GM19035 (cell line): ENCODE data around the gene HIVEP2.

ENCODE experiments used
- ATAC-seq: cut with Tn5 transposase; IDR thresholded peaks from one replicate; pipeline ENCODE4 v1.9.1; 2021; ENCODE audit not compliant: unreplicated experiment

The HIVEP2 gene

DNA sequence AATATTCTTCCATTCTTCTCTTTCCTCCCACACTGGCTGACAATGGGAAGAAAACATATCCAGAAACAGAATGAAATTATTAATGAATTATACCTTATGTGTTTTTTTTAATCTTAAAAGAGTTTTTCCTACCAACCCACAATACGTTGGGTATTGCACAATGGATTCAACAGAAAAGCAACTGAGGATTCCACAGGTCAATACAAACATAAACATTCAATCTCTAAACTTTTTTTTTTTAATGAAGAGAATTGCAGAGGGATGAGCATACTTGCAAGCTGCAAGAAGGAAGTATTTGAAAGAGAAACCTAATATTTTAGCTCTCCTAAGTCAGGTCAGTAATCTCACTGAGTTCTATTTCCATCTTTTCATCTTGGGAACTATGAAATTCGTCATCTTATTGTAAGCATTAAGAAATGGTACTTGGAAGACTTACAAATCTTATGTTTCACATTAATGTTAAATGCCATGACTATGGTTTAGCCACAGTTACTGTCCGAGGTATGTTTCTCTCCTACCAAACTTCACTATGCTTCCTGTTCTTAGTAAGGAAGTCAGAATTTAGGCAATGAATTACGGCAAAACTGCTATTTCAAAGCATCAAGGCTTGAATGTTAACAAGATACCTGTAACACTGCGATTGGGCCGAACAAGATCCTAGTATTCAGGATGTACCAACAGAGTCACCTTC lies 100.8 kb downstream of the HIVEP2 start:
- ATAC-seq = no peak

DNA sequence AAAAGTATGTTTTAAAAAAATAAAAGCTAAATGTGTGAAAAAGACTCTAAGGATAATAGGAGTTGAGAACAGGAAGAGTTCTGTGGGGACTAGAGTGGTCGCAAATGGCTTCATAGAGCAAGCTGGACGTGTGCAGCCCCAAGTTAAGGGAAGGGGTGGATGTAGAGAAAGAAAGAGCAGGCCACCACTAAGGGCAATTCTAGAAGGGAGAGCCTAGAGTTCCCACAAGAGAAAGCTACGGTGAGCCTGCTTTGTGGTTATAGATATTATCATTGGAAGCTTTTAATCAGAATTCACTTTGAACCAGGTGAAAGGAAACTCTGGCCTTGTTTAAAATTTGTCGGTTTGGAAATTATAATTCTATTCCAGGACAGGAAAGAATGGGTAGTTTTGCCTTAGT lies 101.6 kb downstream of the HIVEP2 start:
- no peak for ATAC-seq

DNA sequence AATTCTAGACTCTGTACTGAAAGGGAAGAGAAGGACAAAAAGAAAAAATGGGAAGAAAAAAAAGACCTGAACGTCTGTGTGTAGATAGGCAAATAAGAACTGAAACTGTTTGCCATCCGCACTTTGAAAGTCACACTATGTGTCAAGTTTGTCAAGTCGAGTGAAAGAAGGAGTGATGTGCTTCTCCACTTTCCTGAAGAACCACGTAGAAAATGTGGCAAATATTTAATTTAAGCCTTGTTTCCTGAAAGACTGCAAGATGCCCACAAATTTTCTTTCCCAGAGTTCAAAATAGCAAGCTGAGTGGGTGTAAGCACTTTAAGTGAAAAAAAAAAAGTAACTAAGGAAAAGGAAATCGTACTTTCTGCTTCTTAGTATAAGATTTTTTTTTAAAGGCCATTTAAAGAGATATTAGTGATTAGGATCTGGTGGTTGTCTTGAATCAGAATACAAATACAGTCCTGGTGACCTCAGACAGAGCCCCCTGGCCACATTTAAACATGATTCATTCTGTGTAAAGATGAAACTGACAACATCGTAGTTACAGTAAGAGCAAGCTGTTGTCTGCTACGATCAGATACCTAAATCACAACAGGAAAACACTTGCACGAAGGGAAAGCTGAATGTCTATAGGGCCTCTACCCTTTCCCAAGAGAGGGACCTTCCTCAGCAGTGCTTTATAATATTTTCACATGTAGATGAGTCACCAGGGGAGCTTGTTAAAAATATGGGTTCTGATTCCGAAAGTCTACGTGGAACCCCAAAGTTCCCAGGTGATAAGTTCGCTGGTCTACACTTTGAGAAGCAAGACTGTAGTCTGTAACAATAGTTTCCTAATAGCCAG lies 102.3 kb downstream of the HIVEP2 start:
- ATAC-seq = peak; percentile 61

DNA sequence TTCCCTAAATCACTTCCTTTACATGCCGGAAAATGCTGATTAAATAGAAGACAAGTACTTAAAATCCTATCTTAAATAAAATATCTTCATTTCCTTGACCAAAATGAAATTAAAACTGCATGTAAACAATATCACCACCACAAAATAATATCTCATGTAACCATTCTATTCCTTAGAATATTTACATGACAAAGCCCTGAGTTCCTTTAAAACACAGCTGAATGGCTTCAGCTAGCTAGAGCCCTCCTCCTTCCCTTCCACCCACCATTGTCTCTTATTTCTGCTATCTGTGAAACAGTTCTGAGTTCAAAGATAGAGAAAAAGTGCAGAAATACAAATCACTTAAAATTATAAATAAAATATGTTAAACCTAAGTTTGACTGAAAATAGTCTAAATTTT lies 103.1 kb downstream of the HIVEP2 start:
- no peak for ATAC-seq

DNA sequence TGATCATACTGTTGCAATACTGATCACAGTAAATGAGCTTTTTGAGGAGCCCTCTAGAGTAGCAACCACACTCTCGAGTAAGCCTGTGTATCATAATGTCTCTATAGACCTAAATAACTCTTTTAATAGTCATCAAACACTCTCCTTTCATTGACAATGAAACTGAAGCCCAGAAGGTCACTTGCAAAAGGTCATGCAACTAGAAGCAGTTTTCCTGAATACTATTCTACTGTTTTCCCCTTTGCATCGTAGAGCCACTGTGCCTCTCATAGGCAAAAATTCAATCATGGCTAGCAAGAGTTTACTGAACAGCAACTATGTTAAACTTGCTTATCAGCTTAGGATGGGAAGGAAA lies 105.3 kb downstream of the HIVEP2 start:
- no peak for ATAC-seq

DNA sequence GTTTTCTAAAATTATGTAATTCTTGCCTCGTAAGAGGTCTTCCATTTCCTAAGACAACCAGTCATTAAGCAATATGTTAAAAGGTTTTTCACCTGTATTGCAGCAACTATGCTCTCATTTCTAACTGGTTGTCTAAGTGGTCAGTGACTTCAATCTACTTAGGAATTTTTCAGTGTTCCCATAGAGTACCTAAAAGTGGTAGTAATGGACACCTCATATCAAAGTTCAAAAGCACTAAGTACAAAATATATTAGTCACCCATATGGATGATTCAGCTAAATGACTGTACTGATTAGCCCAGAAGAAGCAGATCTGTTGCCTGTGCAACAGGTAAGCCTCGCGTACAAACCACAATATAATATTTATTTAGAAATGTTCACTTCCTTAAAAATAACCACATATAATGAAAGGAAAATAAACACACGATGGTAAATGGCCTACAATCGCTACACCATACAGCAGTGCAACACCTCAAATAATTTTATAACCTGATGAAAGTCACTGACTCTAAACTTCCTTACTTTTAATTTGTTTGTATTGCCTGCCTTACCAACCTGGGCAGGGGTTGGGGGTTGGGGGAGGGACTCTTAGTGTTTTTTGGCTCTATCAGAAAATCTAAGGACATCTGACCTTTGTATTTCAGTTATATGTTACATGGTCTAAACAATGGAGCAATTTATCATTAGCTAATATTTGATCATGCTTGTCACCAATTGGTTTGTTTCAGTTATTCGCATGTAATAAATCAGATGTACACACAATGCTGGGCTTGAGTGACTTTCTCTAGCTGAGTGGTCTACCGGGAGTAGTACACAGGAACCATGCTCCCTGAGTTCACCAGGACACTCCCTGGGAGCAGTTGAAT lies 105.9 kb downstream of the HIVEP2 start:
- ATAC-seq = no peak

DNA sequence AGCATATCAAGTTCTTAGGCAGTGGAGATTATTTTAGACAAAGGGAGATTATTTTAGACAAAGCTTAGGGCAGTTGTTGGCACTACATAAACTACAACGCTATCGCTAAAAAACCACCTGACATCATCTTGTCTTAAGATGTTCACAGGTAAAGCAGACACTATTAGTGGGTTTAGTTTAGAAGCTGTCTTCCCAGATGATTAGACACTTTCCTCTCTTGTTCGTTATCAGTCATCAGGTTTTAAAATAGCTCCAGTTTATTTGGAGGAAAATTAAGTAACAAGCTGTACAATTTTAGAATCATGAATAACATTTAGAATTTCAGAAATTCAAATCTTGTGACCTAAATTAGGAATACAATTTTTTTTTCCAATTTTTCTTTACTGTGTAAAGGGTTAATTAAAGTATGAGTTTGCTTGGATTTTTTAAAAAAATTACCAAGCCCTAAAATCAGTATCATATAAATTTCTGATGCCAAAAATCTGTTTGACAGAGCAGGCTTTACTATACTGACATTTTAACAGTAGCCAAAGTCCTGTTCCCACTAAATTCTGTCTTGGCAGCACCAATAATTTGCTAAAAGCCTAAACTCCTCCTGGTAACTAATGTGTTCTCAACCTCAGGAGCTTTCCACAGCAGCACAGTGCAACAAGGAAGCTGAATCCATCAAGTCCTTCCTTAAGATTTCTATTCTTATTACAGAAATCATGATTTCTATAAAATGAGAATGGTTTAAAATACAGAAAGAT lies 109.0 kb downstream of the HIVEP2 start:
- no peak for ATAC-seq

DNA sequence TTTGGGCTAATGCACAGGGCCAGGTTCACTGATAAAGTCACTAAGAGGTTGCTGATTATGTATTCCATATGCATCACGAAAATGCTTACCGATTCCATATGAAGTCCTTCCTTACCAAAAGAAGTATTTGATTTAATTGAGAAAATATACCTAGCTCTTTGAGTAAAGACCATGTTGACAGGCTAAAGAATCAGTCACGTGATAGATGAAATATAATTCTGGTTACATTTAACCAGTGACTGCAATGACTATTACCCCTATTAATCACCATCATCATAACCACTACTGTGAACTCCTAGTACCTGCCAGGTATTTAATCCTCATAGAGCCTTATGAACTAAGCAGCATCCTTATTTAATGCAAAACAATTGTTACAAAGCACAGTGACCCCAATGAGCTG lies 110.1 kb downstream of the HIVEP2 start:
- no peak for ATAC-seq

DNA sequence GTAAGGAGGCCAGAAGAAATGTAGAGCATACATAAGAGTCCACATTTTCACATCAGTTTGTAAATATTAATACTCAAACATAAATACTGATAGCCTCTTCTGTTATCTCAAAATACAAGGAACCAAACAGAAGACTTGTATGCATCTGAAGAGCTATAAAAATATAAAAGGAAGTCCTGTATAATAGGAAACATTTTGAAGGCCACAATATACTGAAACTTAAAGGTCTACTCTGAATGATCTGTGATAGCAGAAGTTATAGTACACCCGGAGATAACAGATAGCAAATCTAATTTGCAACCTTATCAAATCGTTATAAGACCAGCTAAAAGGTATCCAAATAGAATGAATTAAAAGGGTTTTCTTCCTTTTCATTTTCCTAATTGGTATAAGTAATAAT lies 111.2 kb downstream of the HIVEP2 start:
- ATAC-seq = no peak

DNA sequence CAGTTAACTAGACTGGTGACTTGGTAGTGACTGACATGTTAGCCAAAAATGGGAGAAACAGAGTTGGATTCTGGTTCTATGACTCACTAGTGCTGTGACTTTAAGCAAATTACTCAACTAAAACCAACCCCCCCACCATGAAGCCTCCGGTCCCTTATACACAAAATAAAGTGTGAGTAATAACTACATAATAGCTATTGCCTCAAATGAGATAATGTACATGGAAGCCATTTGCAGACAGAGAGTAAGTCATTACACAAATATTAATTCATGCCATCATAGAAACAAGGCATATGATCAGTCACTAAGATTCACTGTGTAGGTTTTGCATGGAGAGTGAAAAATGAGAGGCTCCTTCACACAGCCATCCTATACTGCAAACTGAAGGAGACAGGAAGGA lies 111.9 kb downstream of the HIVEP2 start:
- no peak for ATAC-seq

DNA sequence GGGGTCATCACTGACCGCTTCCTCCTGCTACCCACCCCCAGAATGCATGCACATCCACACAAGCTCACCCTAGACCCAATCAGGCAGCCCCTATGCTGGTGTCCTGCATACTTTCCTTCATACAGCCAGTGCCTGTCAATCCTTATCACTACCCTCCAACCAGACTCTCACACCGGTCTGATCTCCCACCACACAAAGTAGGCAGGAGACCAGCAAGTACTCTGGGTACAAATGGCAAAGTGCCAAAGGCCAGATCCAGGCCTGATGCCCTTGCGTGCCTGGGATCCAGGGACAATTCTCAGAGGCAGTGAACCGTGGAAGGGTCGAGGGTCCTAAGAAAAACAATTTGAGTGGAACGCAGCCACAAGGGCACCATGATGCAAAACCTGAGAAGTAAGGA lies 114.2 kb downstream of the HIVEP2 start:
- ATAC-seq = no peak

DNA sequence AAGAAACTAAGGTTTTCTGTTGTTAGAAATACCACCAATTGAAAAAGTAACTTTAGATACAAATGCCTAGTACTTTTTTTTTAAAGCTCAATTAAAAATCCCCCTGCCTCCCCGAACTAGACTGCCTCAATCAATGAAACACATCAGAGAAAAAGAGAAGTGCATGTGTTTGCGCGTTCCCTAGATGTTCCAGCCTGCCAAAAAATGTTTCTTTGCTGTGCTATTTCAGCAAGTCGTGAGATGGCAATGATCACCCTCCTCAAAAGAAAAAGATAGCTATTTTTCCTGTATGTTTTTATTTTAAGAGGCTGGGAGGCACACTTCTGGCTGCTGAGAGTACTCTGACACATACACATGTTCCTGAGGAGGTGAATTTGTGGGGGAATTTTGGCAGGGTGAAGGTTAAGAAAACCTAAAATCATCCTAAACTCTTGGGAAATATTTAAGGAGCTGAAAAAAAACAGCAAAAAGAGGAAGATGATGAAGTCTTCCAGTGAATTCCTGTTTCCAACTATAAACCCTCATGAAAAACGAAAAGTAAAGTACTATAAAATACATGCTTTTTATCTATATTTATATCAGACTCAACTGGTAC lies 114.8 kb downstream of the HIVEP2 start:
- ATAC-seq = no peak

DNA sequence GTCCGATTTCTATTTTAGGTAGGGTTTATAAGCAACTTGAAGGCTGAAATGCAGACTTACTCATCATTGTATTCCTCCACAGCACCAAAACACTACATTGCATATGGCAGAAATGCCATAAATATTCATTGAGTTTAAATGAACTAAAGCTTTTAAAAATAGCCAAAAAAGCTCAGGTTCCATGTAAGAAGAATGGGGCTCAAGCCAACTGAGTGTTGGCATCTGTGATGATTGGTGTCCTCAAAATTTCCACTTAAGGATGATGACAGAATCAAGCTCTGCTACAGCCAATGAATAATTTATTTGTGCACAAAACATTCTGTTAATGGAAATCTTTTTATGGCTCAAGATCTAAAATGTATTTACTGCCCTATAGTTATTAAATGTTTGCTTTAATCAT lies 115.4 kb downstream of the HIVEP2 start:
- ATAC-seq = no peak

DNA sequence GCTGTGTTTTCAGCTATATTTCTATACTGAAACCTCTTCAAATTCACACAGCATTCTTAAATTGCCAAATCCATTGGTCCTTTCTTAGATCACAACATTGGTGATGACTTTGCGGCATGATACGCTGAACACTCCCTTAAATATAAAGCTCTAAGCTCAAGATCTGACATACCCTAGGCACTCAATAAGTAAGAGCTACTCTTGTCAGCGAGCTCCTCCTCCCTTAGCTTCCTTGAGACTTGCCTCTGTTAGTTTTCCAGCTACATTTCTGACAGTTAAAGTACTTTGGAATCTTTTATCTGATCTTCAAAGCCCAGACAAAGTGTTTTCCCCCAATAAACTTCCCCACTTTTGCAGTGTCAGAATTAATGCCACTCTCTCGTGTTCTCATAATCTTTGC lies 117.0 kb downstream of the HIVEP2 start:
- no peak for ATAC-seq

DNA sequence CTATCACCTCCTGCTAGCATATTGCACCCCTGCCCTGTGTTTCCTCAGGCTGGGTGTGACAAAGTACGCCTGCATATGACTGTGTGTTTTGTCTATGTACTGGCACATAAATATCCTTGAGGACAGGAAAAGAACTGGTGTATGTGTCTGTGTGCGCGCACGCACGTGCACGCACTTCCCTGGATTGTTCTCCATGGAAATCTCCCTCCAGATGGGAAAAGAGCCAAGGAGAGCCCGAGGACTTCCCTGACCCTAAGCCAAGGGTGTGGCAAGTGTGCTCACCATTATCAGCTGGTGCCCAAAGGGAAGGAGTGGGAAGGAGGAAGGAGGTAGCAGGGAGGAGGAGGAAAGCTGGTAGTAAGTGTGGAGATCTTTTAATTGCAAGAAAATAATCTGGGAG lies 117.6 kb downstream of the HIVEP2 start:
- ATAC-seq = no peak

DNA sequence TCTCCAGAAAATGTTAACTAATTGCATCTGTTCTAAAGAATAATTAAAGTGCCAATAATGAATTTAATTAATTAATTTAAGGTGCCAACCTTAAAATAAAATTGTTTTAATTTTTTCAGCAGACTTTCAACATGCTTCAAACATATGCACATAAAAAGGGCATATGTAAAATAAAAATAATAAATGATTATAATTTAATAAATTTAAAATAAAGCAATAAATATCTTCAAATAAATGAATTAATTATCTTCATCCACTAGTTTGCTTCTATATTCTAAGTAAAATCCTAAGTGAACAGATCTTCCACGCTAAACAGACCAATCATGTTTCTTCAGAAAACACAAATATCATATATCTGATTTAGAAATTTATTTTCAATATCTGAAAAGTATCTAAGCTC lies 119.2 kb downstream of the HIVEP2 start:
- ATAC-seq = no peak

DNA sequence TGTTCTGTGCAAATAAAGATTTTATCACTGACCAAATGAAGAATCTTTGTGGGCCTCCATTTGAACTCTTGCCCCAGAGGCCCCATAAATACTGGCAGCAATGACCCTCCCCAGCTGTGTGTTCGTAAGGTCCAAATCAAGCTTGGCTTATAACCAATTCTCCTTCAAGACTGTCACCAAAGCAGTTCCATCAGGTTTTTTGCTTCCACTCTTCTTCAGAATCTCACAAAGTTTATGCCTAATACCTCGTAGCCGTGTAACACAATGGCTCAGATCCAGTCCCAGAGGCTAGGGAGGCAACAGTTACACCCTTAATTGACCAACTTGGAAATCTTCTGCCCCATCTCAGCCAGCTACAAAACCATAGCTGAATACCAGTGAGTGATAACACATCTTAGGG lies 120.5 kb downstream of the HIVEP2 start:
- no peak for ATAC-seq

DNA sequence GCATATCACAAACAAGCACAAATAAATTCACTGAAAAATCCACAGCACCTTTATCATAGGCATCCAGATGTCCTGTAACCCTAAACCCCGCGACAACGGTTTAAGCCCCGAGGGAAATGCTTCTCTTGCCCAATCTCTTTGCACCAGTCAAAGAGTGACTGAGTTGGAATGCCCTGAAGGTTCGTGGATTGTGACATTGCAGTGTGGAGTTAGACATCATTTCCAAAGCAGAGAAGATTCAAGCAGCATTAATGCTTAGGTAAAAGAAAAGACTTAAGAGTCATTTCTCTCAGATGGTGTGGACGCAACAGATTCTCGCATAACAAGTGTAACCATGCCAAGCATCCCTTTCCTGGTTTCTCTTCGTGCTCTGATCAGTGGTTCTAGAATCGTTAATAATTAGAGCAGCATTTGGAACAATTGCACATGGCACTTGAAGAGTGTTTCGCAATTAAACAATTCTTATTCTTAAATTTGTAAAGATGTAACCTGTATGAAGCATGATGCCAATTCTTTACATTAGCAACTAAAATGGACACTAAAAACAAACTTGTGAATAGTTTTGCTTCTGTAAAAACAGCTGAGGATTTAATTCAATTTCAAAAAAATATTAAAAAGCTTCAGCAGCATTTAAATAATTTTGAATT lies 121.6 kb downstream of the HIVEP2 start:
- ATAC-seq = no peak

DNA sequence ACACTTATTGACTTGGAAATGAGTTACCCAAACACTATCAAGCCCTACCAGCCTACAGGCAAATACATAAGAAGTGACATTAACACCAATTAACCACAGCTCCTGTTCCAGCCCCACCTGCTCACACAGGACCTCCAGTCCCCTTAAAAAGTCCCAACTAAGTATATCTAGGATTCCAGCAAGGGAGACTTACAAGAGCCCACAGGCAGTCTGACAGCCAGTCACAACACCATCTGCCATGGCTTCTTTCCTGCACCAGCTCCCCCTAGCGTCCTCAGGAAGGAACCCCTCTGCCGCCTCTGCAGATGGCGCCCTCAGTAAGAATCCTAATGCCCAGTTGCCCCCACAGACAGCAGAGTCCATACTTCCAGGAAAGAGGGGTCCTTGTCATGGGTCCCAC lies 122.1 kb downstream of the HIVEP2 start:
- no peak for ATAC-seq

DNA sequence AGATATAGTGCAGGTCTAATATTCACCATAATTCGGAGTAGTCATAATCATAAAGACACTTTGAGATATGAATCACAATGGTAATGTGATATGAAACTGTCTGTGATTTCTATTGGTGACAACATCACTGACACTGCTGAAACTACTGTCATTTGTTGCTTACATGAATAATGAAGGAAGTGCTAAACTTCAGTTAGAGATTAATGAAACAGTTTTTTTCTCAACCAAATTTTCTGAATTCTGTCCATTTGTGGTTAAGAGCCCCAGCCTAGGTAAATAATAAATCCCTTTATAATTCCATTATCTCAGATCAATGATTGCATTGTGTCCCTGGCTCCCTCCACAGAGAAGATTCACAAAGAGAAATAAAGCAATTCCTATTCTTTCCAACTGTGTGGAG lies 122.6 kb downstream of the HIVEP2 start:
- peak; percentile 70 for ATAC-seq
